HG03378 (cell line): ENCODE measurements around the gene COL18A1.

Source experiments
- ATAC-seq: cut with Tn5 transposase; IDR thresholded peaks from one replicate; pipeline ENCODE4 v1.9.1; 2021; ENCODE audit warnings: mild to moderate bottlenecking, moderate library complexity; ENCODE audit not compliant: unreplicated experiment

Gene COL18A1

GRCh38 chr21:45451771-45452182, 46.8 kb downstream of the COL18A1 start:
- no peak for ATAC-seq

- no peak for ATAC-seq
Measured at GRCh38 chr21:45452696-45453307, 47.8 kb downstream of the COL18A1 start.

- ATAC-seq, result no peak
Measured at GRCh38 chr21:45453308-45453950, 48.5 kb downstream of the COL18A1 start.

- no peak for ATAC-seq
Measured at GRCh38 chr21:45454060-45454925, 49.3 kb downstream of the COL18A1 start.

GRCh38 chr21:45454926-45455673, 50.1 kb downstream of the COL18A1 start:
- no peak for ATAC-seq

- ATAC-seq, result no peak
Measured at GRCh38 chr21:45455674-45456583, 51.0 kb downstream of the COL18A1 start.

GRCh38 chr21:45456584-45457160, 51.7 kb downstream of the COL18A1 start:
- no peak for ATAC-seq

- no peak for ATAC-seq
Measured at GRCh38 chr21:45457161-45457831, 52.3 kb downstream of the COL18A1 start.

GRCh38 chr21:45457832-45458172, 52.8 kb downstream of the COL18A1 start:
- no peak for ATAC-seq

GRCh38 chr21:45458281-45459170, 53.6 kb downstream of the COL18A1 start:
- ATAC-seq, result no peak

GRCh38 chr21:45459171-45460010, 54.4 kb downstream of the COL18A1 start:
- no peak for ATAC-seq

- ATAC-seq, result no peak
Measured at GRCh38 chr21:45460011-45460565, 55.1 kb downstream of the COL18A1 start.

GRCh38 chr21:45460611-45461368, 55.8 kb downstream of the COL18A1 start:
- no peak for ATAC-seq

GRCh38 chr21:45461369-45461750, 56.4 kb downstream of the COL18A1 start:
- no peak for ATAC-seq

- ATAC-seq, result no peak
Measured at GRCh38 chr21:45461806-45462341, 56.9 kb downstream of the COL18A1 start.

- no peak for ATAC-seq
Measured at GRCh38 chr21:45463871-45464270, 58.9 kb downstream of the COL18A1 start.
